Measurements from ENCODE around the gene ATP2A2. TPM values are rescaled to one million over a fixed set of nuclear protein-coding genes. Genes with fewer than 3 reads are reported as not detected.
A peak's percentile ranks its signal among the peaks of the same experiment; 100 is the strongest.
"Not testable (repeated sequence)": the region's sequence is repeated elsewhere in the genome, so short reads cannot be mapped to it uniquely, and the experiment has no call there.

ATP2A2 gene
- total RNA-seq, 2 donors from 2014 or later, result 248 to 311 TPM

DNA sequence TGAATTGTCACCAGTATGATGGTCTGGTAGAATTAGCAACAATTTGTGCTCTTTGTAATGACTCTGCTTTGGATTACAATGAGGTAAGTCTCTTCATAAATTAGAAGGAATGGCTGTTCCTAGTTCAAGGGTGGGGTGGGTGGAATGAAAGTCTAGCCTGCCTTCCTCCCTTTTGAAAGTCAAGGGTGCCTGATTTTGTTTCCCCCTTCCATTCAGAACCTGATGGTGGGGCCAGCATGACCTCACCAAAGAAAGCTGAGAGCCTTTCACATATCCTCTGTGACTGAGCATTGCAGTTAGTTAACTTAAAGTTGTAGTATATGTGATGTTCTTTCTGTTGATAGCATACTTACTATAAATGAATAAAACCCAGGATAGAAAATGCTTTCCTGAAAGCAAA lies 52.2 kb downstream of the ATP2A2 start:
- Histone ChIP-seq H3K9ac (ENCODE audit: low read depth in 2 of 2, low read length in 2 of 2) (no peak overlapping the region), H3K27ac (no peak overlapping the region), H3K36me3 (peaks cover 42% of the 10 kb centered on the region), H3K27me3 (no peaks in the 10 kb centered on the region), H3K4me1 (no peaks in the 10 kb centered on the region), H3K4me3 (no peak overlapping the region), H3K9me3 (no peaks in the 10 kb centered on the region)
- no peak for DNase-seq
- TF ChIP-seq, protein P1, sequence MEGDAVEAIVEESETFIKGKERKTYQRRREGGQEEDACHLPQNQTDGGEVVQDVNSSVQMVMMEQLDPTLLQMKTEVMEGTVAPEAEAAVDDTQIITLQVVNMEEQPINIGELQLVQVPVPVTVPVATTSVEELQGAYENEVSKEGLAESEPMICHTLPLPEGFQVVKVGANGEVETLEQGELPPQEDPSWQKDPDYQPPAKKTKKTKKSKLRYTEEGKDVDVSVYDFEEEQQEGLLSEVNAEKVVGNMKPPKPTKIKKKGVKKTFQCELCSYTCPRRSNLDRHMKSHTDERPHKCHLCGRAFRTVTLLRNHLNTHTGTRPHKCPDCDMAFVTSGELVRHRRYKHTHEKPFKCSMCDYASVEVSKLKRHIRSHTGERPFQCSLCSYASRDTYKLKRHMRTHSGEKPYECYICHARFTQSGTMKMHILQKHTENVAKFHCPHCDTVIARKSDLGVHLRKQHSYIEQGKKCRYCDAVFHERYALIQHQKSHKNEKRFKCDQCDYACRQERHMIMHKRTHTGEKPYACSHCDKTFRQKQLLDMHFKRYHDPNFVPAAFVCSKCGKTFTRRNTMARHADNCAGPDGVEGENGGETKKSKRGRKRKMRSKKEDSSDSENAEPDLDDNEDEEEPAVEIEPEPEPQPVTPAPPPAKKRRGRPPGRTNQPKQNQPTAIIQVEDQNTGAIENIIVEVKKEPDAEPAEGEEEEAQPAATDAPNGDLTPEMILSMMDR (IDR thresholded peaks at IDR 0.05), result no peak
- intact Hi-C loops (cut with DNase I), result no loop called here

DNA sequence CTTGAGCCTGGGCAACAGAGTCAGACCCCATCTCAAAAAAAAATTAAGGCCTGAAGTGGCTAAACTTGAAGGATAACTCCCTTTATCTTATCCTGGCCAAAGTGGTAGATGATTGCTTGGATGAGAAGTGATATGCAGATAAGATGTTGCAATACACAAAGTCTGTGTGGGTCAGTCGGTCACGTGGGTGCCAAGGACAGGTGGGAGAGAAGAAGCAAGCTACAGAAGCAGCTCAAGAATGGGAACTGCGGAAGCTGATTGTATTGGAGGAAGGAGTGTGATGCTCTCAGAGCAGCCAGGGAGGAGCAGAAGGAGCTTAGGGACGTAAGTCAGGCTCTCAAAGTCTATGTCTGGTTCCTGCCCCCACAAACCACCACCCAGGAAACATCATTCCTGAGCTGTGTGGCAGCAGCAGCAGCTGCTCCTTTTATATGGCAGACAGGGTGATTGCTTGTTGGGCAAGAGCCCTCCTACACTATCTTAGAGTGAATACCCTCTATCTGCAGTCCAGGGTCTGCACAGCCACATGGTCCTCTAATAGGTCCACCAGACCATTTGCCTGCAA lies 54.5 kb downstream of the ATP2A2 start:
- H3K27me3 ChIP-seq, result no peaks in the 10 kb centered on the region
- TF ChIP-seq, protein P1 (IDR thresholded peaks at IDR 0.05), result no peak
- no peak overlapping the region for H3K27ac ChIP-seq
- DNase-seq, result no peak
- H3K4me3 ChIP-seq, result no peak overlapping the region
- H3K9me3 ChIP-seq, result no peaks in the 10 kb centered on the region
- H3K9ac ChIP-seq (ENCODE audit: low read depth in 2 of 2, low read length in 2 of 2), result no peak overlapping the region
- intact Hi-C loops (cut with DNase I), result no loop called here
- peaks cover 45% of the 10 kb centered on the region for H3K36me3 ChIP-seq
- H3K4me1 ChIP-seq, result no peaks in the 10 kb centered on the region

- Histone ChIP-seq H3K4me3 (no peak overlapping the region), H3K27ac (peak overlapping the region; percentile 19), H3K36me3 (peaks cover 59% of the 10 kb centered on the region), H3K27me3 (no peaks in the 10 kb centered on the region), H3K4me1 (no peaks in the 10 kb centered on the region), H3K9me3 (no peaks in the 10 kb centered on the region), H3K9ac (ENCODE audit: low read depth in 2 of 2, low read length in 2 of 2) (no peak overlapping the region)
- TF ChIP-seq, protein P1 (IDR thresholded peaks at IDR 0.05), result no peak
- no peak for DNase-seq
- intact Hi-C loops (cut with DNase I), result no loop called here
Measured at GRCh38 chr12:110337912-110338710, 57.1 kb downstream of the ATP2A2 start.

- H3K9me3 ChIP-seq, result no peaks in the 10 kb centered on the region
- intact Hi-C loops (cut with DNase I), result no loop called here
- H3K36me3 ChIP-seq, result peaks cover 64% of the 10 kb centered on the region
- H3K4me1 ChIP-seq, result no peaks in the 10 kb centered on the region
- TF ChIP-seq, protein P1 (IDR thresholded peaks at IDR 0.05), result no peak
- no peak overlapping the region for H3K27ac ChIP-seq
- H3K27me3 ChIP-seq, result no peaks in the 10 kb centered on the region
- no peak overlapping the region for H3K4me3 ChIP-seq
- H3K9ac ChIP-seq (ENCODE audit: low read depth in 2 of 2, low read length in 2 of 2), result no peak overlapping the region
- no peak for DNase-seq
Measured at GRCh38 chr12:110338754-110339153, 57.7 kb downstream of the ATP2A2 start.

GRCh38 chr12:110339184-110339952 lies 58.3 kb downstream of the ATP2A2 start:
- no peaks in the 10 kb centered on the region for H3K27me3 ChIP-seq
- no peaks in the 10 kb centered on the region for H3K9me3 ChIP-seq
- intact Hi-C loops (cut with DNase I), result no loop called here
- TF ChIP-seq, protein P1 (IDR thresholded peaks at IDR 0.05), result no peak
- peak overlapping the region in 1 of 2 donors; percentile 29 for H3K9ac ChIP-seq (ENCODE audit: low read depth in 2 of 2, low read length in 2 of 2)
- peak overlapping the region; percentile 6 for H3K27ac ChIP-seq
- no peak for DNase-seq
- no peak overlapping the region for H3K4me3 ChIP-seq
- H3K36me3 ChIP-seq, result peaks cover 65% of the 10 kb centered on the region
- no peaks in the 10 kb centered on the region for H3K4me1 ChIP-seq

- H3K4me3 ChIP-seq; H3K27ac ChIP-seq; H3K9me3 ChIP-seq; intact Hi-C loops (cut with DNase I); H3K9ac ChIP-seq (ENCODE audit: low read depth in 2 of 2, low read length in 2 of 2); DNase-seq; H3K27me3 ChIP-seq; H3K4me1 ChIP-seq: not testable (repeated sequence)
- H3K36me3 ChIP-seq, result peaks cover 66% of the 10 kb centered on the region
Measured at GRCh38 chr12:110340261-110340660, 59.2 kb downstream of the ATP2A2 start.

Measured in colonic mucosa (tissue), 4 donors.